Activated gamma-delta T cell treated with anti-CD3 and anti-CD28 coated beads, Interleukin-2, amount 50 U/mL, for 16 hours (primary cell): Measurements from ENCODE around the gene SLC9A8.
"Not testable (repeated sequence)": the region's sequence is repeated elsewhere in the genome, so short reads cannot be mapped to it uniquely, and the experiment has no call there.

Source experiments
- DNase-seq: peaks from one replicate; pipeline ENCODE4 v3.0.0-alpha.2; 2020; ENCODE audit warnings: low read depth

SLC9A8 gene

GRCh38 chr20:49893242-49894072 lies 80.8 kb downstream of the SLC9A8 start:
- no peak for DNase-seq

- no peak for DNase-seq
These were observed 81.4 kb downstream of the SLC9A8 start for GRCh38 chr20:49894073-49894470.

- DNase-seq, result not testable (repeated sequence)
These were observed 83.0 kb downstream of the SLC9A8 start for GRCh38 chr20:49895474-49896093.

GRCh38 chr20:49896204-49896603 lies 83.6 kb downstream of the SLC9A8 start:
- no peak for DNase-seq

GRCh38 chr20:49899541-49900383 lies 87.1 kb downstream of the SLC9A8 start:
- no peak for DNase-seq

GRCh38 chr20:49901588-49901987 lies 89.0 kb downstream of the SLC9A8 start:
- no peak for DNase-seq

DNA sequence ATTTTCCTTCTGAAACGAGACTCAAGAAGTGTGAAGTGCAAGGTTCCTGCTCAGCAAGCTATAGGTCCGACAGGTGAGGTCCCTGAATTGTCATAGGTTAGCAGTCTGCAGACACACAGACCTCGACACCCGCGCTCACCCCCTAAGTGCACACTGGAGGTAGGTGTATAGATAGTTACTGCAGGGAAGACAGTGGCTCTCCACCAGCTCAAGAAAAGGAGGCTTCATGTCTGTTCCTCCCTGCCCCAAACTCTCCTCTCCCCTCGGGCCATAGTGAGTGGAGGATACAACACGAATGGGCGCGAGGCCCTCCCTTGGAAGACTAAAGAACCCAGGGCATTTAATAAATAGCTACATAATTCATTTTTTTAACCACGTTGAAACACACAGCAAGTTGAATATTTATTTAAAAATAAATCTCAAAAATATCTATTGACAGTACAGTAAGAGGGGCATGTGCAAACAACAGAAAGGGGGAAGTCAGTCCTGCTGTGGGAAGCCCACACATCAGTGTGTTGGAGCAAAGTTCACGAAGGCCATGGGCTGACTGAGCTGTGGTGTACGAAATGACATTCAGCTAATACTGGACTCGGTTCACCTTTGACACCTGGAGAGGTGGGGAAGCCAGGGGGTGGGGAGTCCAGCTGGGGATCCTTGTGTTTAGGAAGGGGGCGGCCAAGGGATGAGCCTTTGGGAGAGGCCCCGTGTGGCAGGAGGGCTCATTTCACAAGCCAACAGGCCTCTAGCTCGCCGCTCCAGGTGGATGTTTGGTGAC lies 92.0 kb downstream of the SLC9A8 start:
- DNase-seq, result no peak

DNA sequence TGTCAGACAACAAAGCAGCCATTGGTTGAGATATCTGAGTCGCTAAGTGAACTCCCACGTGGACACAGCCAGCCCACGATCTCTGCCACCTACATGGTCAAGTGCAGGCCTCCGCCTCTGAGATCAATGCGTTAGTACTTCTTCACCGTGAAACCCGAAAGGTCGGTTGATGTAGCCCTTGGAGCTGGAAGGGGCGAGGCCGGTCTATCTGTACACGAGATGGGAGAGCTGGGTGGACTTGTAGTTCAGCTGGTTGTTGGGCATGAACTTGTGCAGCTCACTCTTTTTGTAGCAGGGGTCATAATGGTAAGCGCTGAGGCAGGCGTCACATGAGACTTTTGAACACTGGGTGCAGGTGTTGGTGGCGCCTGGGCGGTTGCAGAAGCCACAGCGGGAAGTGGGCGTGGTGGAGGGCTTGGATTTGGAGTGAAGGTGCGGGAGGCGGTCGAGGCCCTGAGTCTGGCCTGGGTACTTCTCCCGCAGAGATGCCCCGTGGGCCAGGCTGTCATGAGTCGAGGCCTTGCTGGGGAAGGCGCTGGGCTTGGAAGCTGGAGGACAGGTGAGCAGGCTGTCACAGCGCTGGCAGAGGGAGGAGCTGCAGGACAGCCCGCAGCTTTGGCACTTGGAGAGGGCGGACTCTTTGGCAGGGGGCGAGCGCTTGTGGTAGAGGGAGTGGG lies 92.9 kb downstream of the SLC9A8 start:
- no peak for DNase-seq

- no peak for DNase-seq
These were observed 93.5 kb downstream of the SLC9A8 start for GRCh38 chr20:49906101-49906604.

DNA sequence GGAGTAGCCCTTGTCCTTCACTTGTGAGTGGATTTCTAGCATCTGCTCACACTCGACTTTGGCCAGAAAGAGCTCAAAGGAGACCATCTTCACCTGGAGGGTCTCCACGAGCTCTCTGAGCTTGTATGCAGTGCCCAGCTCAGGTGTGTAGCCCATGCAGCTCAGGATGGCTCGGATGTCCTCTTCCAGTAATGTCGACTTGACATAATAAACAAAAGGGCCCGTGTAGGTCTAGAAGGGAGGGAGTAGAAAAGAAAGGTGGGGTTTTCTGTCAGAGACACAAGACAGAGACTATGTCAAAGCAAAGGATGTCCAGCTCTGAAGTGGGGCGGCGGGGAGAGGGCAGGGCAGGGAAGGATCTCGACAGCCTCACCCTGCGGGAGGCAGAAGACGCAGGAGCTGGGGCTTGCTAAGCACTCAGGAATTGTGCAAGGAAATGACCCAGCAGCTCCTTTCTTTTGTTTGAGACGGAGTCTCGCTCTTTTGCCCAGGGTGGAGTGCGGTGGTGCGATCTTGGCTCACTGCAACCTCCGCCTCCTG lies 94.1 kb downstream of the SLC9A8 start:
- no peak for DNase-seq

DNA sequence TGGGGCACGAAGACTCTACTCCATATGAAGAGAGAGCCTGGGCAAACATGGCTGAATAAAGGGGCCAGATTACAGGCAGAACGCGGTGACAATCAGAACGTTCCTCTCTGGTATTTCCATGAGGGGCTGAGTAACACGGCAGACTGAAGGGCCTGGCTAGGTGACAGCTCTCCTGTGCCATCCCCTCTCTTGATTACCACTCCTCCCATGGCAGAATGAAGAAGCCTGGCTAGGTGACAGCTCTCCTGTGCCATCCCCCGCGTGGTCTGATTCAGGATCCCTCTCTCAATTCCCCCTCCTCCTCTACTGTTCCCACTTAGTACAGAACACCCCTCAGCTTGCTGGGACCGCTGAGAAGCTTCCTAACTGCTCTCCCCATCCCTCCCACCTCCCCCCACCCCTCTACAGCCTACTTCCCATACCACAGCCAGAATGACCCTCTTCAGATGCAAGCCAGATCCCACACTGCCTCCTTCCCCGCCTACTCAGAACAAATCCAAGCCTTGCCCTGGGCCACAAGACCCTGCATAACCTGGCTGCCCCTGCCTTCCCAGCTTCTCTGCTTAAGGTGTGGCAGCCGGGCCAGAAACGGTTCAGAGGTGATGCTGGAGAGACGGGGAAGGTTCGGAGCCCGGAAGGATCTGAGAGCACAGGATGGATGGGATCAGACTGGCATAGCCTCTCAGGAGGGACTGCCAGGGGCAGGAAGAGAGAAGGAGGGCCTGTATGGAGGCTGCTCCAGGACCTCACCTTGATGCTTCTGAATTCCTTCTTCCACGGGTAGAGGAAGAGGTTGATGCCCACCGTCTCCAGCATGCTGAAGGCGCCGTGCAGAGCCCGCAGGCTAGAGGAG lies 95.0 kb downstream of the SLC9A8 start:
- no peak for DNase-seq

DNA sequence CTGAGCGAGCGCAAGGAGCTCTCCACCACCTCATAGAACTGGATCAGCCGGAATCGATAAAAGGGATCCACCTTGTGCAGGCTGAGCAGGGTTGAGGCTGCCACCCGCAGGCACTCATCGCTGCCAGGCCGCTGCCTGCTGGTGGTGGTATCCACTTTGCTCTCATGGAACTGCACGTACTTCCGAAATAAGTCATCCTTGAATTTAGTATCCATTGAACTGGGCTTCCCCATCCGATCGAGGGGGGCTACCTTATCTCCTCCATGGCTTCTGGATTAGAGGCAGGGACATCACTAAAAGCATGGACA lies 95.6 kb downstream of the SLC9A8 start:
- DNase-seq, result no peak

DNA sequence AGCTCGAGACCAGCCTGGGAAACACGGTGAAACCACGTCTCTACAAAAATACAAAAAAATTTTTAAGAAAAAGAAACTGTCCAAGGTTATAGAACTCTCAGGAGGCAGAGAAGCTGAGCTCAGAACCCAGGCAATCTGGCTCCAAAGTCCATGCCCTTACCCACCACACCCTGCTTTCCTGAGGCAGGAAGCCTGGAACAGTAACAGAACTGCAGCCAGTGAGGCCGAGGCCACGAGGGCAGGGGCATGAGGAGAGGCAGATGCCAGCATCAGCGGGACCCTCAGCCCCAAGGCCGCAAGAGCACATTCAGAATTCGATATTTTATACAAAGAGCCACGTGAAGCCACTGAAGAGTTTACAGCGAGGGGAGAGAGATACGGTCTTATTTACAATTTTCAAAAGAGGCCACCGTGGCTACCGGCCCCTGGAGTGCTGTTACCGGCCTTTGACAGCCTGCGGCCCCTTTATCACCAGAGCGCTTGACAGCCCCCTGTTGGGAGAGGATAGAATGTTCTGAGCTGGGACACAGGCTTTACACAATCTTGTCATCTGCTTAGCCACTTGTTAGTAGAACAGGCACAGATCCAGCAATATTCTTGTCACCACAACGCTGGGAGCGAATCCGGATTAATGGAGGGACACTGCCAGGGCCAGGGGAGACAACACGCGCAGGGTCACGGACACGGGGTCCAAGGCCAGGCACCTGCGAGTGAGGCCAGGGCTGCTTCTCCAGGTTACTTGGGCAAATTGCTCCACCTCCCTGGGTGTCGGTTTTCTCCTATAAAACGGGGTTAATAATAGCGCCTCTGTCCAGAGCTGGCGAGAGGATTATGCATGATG lies 97.1 kb downstream of the SLC9A8 start:
- DNase-seq, result no peak

GRCh38 chr20:49910340-49910706 lies 97.7 kb downstream of the SLC9A8 start:
- DNase-seq, result no peak

DNA sequence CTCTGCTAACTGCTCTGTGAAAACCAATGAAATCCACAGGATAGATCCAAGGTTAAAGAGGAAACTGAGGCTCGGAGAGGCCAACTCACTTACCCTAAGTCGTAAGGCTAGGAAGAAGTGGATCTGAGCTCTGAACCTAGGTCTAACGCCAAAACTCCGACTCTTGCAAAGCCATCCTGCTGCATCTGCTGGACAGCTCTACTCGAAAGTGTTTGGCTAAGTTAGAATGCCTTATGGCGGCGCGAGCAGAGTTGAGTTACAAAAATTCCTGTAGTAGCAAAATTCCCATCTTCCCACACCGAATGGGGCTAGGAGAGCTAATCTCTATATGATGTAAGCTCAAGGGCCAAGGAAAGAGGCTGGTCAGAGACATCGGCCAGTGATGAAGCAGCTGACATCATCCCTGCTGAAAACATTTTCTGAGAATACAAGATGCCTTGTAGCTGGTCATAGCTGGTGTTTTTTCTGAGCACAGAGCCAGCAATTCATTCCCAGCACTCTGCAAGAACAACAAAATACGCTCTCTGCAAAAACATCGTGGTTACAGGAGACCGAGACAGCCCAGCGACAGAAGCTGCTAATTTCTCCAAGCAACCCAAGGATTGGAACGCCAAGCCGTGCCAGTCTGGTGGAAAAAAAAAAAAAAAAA lies 100.9 kb downstream of the SLC9A8 start:
- no peak for DNase-seq

DNA sequence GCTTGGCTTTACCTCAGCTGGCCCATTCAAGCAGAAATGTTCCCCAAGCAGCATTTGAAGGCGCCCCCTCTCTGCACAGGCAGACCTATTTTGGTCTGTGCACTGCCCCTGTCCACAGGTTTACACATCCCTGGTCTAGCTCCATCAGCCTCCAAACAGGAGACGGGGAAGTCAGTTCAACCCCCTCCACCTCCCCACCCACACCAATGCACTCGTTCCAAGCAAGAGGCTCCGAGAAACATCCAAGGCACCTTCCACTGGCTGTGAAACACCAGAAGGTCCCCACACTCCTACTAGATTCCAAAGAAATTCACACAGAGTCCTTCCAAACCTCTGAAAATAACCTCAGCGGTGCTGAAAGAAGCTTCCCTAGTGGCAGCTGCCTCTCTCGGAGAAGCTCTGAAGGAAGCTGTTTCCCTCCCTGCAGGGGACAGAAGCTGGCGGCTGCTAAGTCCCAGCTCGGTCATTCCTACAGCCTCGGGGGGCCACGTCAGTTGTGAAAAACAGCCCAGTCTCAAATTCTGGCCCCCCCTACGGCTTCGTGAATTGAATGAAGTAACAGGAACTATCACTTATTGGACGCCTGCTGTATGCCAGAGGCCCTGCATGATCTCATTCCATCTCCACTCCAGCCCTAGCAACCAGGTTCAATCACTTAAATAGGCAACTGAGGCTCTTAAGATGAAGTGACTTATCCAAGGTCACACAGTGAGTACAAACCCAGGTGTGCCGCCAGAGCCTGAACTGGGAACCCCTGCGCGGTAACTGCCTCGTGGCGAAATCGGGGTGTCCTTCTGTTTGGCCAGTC lies 101.9 kb downstream of the SLC9A8 start:
- no peak for DNase-seq

- no peak for DNase-seq
These were observed 102.4 kb downstream of the SLC9A8 start for GRCh38 chr20:49915118-49915379.
